Pancreas (tissue), 10 donors: ENCODE measurements around the gene STAG1. TPM values are rescaled to one million over a fixed set of nuclear protein-coding genes. Genes with fewer than 3 reads are reported as not detected.
"Not testable (repeated sequence)": the region's sequence is repeated elsewhere in the genome, so short reads cannot be mapped to it uniquely, and the experiment has no call there.

ENCODE experiments used
- ATAC-seq, 4 donors: fragments of 200-7000 bp; cut with Tn5 transposase; one replicate each; pipeline versions ENCODE4 v1.8.0 to v1.9.1; 2020; ENCODE audit warnings: mild to moderate bottlenecking in 4 of 4, moderate library complexity in 4 of 4
- DNase-seq, 6 donors: peaks; one replicate each; pipeline ENCODE4 v3.0.0-alpha.2; 2020
- FAIRE-seq: peaks from 2 replicates; lab custom pipeline; 2012; peaks lifted over from hg19 to GRCh38; lab: Jason Lieb, UNC
- H3K27ac ChIP-seq, 4 donors: fragments of 200-600 bp; sonication (generic); 1 replicate in 3 of 4; 2 replicates in 1 of 4; pipeline versions ENCODE4 v1.5.0 to v1.8.0; 2020
- H3K27me3 ChIP-seq, 4 donors: fragments of 200-600 bp; one replicate each; pipeline ENCODE4 v1.8.0; 2021
- H3K36me3 ChIP-seq, 3 donors: fragments of 200-600 bp; sonication (generic) in 1 of 3; one replicate each; pipeline versions ENCODE4 v1.5.0 to v1.8.0; 2020 to 2021
- H3K4me1 ChIP-seq, 3 donors: fragments of 200-600 bp; one replicate each; pipeline ENCODE4 v1.8.0; 2021
- H3K4me3 ChIP-seq, 4 donors: fragments of 200-600 bp; sonication (generic) in 2 of 4; one replicate each; pipeline versions ENCODE4 v1.5.0 to v1.8.0; 2020 to 2021
- H3K9me3 ChIP-seq, 4 donors: fragments of 200-600 bp; one replicate each; pipeline ENCODE4 v1.8.0; 2021
- WGBS, 2 donors: extraction: QIAGEN DNeasy Blood & Tissue Kit; methylation state at CpG; one replicate each; pipeline ENCODE4 v1.1.7; 2013; 5-methylcytosine and 5-hydroxymethylcytosine counted together
- intact Hi-C, 3 donors: fragments of 100-400 bp; cut with DNase I; formaldehyde crosslinking; loops; one replicate each; pipeline versions ENCODE4 v1.11.1 to v1.14.2; 2022
- polyA plus RNA-seq, 2 donors: library from polyadenylated mRNA; stranded (reverse); fragments of 200-250 nt; gene quantifications; one replicate each; pipeline ENCODE4 v1.2.3, GENCODE V29; 2013
- total RNA-seq, 6 donors: library from RNA; stranded (reverse); fragmentation: NEBNext Ultra II Directional in 4 of 6; extraction: Animal tissue kit (Norgen Biotek cat#: 25700) in 4 of 6; gene quantifications; one replicate each; pipeline versions ENCODE4 v1.2.1 to v1.2.4, GENCODE V29; 2021 to 2023
- TF ChIP-seq, protein P1 (sequence below), 4 donors: fragments of 200-600 bp; sonication (generic) in 3 of 4; IDR thresholded peaks; one replicate each; pipeline versions ENCODE4 v1.5.0 to v1.8.0; 2021; ENCODE audit warnings: antibody characterized with exemption in 4 of 4
- donor health status: healthy with polysubstance abuse.
- donor health status: DM: no; HTN: no; CAD: no; lungs with moderate emphysema.
- donor health status: DM: no; HTN: no; CAD: no.
- donor health status: control.
- donor health status: control.
- donor health status: Bipolar disorder and iron deficiency.
- donor health status: DM: yes; HTN: yes; CAD: no.
- donor health status: DM: no; HTN: no; CAD: no.
- donor health status: DM: no; HTN: no; CAD: no.
- donor health status: DM: yes; HTN: yes; CAD: no.

Gene STAG1
- total and polyA plus RNA-seq, 8 donors, result 6.8 to 24.1 (median 18.6) TPM

DNA sequence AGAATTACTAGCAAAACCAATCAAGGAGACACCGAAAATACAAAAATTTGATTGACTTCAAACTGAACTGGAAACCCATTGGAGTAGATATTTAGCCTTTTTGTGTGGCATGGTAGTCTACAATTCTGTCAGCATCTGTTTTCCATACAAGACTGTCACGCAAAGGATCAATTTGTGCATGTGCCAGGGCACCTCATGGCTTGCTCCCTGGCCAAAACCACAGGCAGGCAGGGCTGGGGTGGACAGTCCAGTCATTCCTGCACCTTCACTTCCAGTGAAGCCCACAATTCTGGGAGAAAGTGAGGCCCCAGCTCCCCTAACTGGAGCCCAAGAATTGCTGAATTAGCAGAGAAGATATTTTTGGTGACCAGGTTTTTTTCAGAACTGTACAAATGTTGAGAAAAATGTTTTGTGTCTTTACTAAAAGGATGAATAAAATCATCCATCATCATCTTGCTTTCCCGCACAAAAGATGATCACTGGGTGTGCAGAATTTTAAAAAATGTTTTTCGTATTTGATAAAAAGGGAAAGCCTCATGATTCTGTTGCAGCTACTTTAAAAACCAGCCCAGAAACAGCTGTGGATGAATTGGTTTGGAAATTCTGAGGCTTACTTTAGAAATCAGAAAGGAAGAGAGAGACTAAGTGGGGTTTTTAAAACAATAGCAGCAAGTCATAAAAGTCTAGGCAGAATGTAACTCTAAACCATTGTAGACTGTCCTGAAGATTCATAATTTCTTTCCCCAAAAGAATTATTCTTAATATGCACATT, 415.7 kb downstream of the STAG1 start:
- 94 to 97% methylated on average over 4 of the region's 4 CpGs for WGBS, 2 donors
- DNase-seq, result no peak
- intact Hi-C loops, result no loop called here
- Histone ChIP-seq H3K36me3 (peaks cover 0 to 8% (median 3%) of the 10 kb centered on the region in 3 donors), H3K9me3 (no peaks in the 10 kb centered on the region), H3K4me1 (no peaks in the 10 kb centered on the region), H3K4me3 (no peak overlapping the region), H3K27me3 (no peaks in the 10 kb centered on the region), H3K27ac (no peak overlapping the region)
- TF ChIP-seq, protein P1, sequence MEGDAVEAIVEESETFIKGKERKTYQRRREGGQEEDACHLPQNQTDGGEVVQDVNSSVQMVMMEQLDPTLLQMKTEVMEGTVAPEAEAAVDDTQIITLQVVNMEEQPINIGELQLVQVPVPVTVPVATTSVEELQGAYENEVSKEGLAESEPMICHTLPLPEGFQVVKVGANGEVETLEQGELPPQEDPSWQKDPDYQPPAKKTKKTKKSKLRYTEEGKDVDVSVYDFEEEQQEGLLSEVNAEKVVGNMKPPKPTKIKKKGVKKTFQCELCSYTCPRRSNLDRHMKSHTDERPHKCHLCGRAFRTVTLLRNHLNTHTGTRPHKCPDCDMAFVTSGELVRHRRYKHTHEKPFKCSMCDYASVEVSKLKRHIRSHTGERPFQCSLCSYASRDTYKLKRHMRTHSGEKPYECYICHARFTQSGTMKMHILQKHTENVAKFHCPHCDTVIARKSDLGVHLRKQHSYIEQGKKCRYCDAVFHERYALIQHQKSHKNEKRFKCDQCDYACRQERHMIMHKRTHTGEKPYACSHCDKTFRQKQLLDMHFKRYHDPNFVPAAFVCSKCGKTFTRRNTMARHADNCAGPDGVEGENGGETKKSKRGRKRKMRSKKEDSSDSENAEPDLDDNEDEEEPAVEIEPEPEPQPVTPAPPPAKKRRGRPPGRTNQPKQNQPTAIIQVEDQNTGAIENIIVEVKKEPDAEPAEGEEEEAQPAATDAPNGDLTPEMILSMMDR (IDR thresholded peaks at IDR 0.05), result no peak
- no peak for FAIRE-seq
- ATAC-seq, result no peak

DNA sequence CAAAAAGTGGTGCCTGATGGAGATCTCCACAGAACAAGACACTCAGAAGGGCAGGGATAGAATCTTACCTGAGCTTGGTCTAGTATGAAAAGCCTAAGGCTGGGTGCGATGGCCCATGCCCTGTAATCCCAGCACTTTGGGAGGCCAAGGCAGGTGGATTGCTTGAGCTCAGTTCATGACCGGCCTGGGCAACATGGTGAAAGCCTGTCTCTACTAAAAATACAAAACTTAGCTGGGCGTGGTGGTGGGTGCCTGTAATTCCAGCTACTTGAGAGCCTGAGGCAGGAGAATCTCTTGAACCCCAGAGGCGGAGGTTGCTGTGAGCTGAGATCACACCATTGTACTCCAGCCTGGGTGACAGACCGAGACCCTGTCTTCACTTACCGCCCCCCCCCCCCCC, 417.5 kb downstream of the STAG1 start:
- intact Hi-C loops, FAIRE-seq, DNase-seq, H3K4me1 ChIP-seq, H3K27me3 ChIP-seq, H3K9me3 ChIP-seq, H3K27ac ChIP-seq, ATAC-seq, H3K4me3 ChIP-seq, H3K36me3 ChIP-seq: not testable (repeated sequence)
- 96% methylated on average over 6 of the region's 6 CpGs for WGBS, 2 donors

DNA sequence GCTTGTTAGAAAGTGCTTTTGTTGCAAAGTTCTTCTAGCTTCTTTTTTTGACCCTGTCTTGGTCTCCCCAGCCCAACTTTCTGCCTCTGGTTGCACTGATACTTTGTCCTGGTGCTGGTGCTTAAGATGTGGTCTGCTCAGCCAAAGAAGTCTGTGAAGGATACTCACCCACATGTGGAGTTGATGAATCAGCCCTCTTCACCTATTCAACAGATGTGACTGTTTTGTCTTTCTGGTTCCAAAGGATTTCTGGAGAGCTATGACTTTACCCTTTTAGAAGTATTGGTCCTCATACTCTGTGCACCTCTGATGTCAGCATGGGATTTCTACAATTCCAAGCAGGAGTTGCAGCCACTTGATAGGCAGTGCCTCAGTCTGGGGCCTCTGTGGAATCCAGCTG, 418.0 kb downstream of the STAG1 start:
- Histone ChIP-seq H3K4me3 (no peak overlapping the region), H3K27ac (no peak overlapping the region), H3K9me3 (no peaks in the 10 kb centered on the region), H3K4me1 (no peaks in the 10 kb centered on the region), H3K36me3 (peaks cover 0 to 4% (median 3%) of the 10 kb centered on the region in 3 donors), H3K27me3 (no peaks in the 10 kb centered on the region)
- TF ChIP-seq, protein P1 (IDR thresholded peaks at IDR 0.05), result no peak
- intact Hi-C loops, result no loop called here
- ATAC-seq (no peak), FAIRE-seq (no peak), DNase-seq (no peak)

DNA sequence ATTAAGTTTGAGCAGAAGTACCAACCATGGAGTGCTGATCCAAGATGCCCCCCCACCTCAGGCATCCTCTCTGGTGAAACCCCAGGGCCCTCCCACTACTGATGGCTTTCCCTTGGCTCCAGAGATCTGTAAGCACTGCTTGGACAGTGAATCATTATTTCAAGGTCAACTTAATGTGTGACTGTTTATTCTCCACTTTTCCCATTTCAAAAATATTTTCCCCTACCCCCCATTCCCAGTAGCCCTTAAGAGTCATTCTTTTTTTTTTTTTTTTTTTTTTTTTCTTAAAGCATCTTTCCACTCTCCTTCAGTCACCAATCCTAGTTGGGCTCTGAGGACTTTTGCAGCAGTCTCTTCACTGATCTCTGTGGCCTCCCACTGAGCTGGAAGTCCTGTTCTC, 419.4 kb downstream of the STAG1 start:
- no peak for FAIRE-seq
- no peak overlapping the region for H3K4me3 ChIP-seq
- intact Hi-C loops, result no loop called here
- no peaks in the 10 kb centered on the region for H3K27me3 ChIP-seq
- no peaks in the 10 kb centered on the region for H3K4me1 ChIP-seq
- H3K36me3 ChIP-seq, result peaks cover 0 to 4% (median 3%) of the 10 kb centered on the region in 3 donors
- TF ChIP-seq, protein P1 (IDR thresholded peaks at IDR 0.05), result no peak
- no peak overlapping the region for H3K27ac ChIP-seq
- no peaks in the 10 kb centered on the region for H3K9me3 ChIP-seq
- peak in 2 of 4 donors; percentile 49 to 75 for ATAC-seq
- DNase-seq, result no peak

DNA sequence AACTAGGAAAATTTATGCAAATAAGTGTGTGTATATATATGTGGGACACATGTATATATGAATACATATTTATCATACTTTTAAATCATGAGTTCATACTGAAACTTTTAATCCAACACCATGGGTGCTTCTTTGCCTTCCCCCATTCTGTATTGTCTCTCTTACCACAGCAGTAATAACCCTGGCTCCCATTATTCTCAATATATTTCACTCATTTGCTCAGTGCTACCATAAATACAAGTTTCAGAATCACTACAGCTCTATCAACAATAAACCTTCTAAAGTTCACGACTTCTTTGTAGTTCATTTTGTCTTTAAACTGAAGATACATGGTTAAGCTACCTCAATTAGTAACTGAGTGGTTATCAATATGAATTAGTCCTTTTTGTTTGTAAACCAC, 419.9 kb downstream of the STAG1 start:
- DNase-seq (no peak), FAIRE-seq (no peak), ATAC-seq (no peak)
- 74 to 79% methylated on average over 1 of the region's 1 CpG for WGBS, 2 donors
- no peak overlapping the region for H3K4me3 ChIP-seq
- H3K27ac ChIP-seq, result no peak overlapping the region
- H3K36me3 ChIP-seq, result peaks cover 0 to 4% (median 3%) of the 10 kb centered on the region in 3 donors
- intact Hi-C loops, result no loop called here
- no peaks in the 10 kb centered on the region for H3K9me3 ChIP-seq
- H3K27me3 ChIP-seq, result no peaks in the 10 kb centered on the region
- H3K4me1 ChIP-seq, result no peaks in the 10 kb centered on the region
- TF ChIP-seq, protein P1 (IDR thresholded peaks at IDR 0.05), result no peak
